HG03442 (cell line): ENCODE results near the gene ABCC4.
A peak's percentile ranks its signal among the peaks of the same experiment; 100 is the strongest.

Source experiments
- ATAC-seq: cut with Tn5 transposase; IDR thresholded peaks from one replicate; pipeline ENCODE4 v1.9.1; 2021; ENCODE audit warnings: mild to moderate bottlenecking, moderate library complexity; ENCODE audit not compliant: unreplicated experiment

ABCC4 gene

GRCh38 chr13:95159458-95159857 lies 141.8 kb downstream of the ABCC4 start:
- ATAC-seq = no peak

DNA sequence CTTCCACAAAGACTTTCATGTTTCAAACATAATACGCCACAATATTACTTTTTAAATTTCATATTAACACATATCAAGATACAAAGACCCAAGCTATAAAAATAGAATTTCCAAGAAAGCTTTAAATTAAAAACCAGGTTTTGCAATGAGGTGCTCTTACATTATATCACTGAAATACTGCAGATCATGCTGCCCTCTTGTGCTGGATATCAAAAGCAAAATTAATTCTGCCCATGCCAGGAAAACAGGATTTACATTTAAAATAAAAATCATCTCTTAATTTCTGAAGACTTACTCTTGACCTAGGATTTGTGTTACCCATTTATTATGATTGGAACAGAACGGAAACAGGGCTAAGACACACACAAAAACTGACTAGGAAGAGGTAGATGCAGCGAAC lies 145.0 kb downstream of the ABCC4 start:
- ATAC-seq = no peak

DNA sequence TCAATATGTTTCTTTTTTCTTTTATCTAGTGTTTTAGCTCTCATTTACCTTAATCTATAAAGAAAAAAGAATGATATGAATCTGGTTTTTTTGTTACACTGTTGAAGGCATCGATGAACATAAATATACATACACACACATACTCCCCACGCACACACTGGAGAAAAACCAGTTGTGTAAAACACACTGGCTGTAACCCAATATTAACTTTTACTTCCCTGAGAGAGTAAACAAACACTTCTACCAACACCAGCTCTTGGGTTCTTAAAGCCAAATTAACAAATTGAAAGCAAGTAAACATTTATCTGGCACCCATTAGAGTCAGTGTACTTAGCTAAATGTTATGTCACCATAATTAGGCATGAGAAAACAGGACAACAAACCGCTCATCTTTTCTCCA lies 145.7 kb downstream of the ABCC4 start:
- no peak for ATAC-seq

DNA sequence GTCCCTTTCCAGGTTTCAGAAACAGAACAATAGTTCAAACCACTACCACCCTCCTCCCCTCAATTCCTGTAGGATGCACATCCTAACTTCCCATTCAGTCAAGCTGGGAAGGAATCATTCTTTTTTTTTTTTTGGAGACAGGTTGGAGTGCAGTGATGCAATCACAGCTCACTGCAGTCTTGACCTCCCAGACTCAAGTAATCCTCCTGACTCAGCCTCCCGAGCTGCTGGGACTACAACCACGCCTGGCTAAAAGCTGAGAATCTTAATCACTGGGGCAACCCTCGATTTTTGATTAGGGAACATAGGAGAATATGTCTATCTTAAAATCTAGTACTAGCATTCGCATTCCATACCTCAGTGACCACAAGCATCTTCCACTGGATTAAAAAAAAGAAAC lies 146.2 kb downstream of the ABCC4 start:
- no peak for ATAC-seq

- no peak for ATAC-seq
These were observed 146.8 kb downstream of the ABCC4 start for GRCh38 chr13:95154413-95154886.

GRCh38 chr13:95153647-95154412 lies 147.4 kb downstream of the ABCC4 start:
- ATAC-seq = no peak

DNA sequence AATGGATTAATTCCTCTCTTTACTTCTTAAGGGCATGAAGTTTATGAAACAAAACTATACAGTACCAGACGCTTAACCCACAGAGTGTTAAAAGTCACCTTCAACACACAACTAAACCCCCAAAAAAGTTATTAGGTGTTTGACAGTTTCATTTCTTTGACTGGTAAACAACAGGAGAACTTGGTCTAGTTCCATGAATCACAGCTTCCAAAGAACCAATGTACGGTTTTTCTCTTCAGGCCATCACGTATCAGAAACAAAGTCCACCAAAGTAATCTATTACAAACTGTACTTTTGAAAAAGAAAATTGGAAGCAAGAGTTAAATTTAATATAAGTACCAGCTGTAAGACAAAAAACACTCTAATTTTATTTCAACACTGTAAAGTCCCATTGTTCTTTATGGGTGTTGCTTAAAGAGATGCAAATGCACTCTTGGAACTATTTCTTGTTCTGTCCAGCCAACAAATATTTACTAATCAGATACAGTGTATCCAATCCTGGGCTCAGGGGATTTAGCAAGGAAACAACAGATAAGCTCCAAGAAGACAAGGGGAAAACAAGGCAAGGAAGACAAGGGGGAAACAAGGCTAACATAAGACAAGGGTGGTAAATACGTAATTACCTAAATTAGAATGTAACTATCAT lies 149.2 kb downstream of the ABCC4 start:
- ATAC-seq = no peak

DNA sequence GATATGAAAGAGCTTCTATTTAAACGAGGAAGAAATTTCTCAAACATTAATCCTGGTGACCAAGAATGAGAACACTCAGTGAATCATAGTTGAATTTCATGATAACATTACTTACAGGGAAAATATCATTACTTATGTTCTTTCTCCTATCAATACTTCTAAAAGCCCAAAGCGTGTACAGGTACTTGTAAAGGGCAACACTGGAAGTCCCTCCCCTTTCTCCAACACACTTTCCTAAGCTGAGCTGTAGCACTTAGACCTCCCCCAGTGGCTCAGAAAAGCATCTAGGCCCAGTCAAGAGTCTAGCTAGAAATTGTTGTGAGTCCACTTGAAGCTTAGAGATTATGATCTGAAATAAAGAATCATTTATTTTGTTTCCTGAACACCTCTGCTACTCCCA lies 150.7 kb downstream of the ABCC4 start:
- ATAC-seq = no peak

DNA sequence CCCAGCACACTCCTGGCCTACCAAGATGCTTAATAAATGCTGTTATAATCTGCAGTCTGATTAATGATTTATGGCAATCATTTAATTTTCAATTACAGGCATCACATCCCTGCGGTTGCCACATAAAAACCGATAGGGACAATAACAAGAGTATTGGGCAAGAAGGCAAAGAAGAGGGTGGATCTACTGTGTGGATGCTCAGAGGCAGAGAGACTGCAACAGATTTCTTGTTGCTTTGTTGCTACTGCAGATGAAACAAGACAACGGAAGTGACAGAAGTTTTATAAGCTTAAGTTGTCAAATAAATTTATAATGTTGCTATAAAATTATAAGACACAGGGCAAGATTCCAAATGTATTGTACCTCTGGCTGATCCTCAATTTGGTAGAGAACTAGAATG lies 154.8 kb downstream of the ABCC4 start:
- no peak for ATAC-seq

DNA sequence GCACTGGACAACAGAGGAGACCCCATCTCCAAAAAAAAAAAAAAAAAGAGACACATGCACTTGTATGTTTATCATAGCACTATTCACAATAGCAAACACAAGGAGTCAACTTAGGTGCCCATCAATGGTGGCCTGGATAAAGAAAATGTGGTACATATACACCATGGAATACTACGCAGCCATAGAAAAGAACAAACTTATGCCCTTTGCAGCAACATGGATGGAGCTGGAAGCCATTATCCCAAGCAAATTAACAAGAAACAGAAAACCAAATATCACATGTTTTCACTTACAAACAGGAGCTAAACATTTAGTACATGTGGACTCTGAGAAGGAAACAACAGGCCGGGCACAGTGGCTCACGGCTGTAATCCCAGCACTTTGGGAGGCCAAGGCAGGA lies 155.7 kb downstream of the ABCC4 start:
- ATAC-seq = no peak

- no peak for ATAC-seq
These were observed 160.7 kb downstream of the ABCC4 start for GRCh38 chr13:95140502-95140901.

GRCh38 chr13:95138876-95139585 lies 162.2 kb downstream of the ABCC4 start:
- no peak for ATAC-seq

DNA sequence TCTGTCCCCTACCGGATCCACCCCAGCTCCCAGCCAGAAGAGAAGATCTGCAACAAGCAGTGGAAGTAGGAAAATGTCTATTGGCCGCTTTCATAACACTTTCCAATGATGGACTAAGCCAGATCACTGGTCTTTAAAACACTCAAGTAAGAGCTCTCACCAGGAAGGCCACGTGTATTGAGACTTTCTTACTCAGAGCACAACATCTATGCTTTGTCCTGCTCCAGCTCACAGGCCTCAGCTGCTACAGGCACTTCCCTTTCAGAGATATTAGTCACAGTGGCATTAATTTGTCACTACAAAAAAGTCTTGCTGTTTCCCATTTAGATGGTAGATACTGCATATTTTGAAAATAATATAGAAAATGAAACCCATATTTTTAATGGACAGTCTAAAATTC lies 164.2 kb downstream of the ABCC4 start:
- ATAC-seq = peak; percentile 97

- ATAC-seq = no peak
These were observed 164.6 kb downstream of the ABCC4 start for GRCh38 chr13:95136638-95137037.

DNA sequence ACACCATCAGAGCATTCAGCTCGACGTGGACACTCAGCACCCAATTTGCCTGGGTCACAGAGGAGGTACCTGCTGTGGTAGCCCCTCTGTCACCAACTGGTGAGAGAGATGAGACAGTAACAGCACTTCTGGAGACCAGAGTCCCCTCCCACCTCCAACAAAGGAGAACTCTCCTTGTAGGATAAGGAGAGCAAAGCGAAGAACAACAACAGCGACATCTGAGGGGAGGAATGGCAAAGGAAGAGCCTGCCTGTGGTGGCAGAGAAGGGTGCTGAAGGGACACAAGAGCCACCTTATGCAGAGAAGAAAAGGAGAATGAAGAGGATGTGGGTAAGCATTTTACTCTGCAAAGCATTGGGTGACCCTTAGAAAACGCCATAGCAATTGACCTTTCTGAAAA lies 167.8 kb downstream of the ABCC4 start:
- ATAC-seq = no peak

GRCh38 chr13:95129004-95129403 lies 172.2 kb downstream of the ABCC4 start:
- no peak for ATAC-seq

DNA sequence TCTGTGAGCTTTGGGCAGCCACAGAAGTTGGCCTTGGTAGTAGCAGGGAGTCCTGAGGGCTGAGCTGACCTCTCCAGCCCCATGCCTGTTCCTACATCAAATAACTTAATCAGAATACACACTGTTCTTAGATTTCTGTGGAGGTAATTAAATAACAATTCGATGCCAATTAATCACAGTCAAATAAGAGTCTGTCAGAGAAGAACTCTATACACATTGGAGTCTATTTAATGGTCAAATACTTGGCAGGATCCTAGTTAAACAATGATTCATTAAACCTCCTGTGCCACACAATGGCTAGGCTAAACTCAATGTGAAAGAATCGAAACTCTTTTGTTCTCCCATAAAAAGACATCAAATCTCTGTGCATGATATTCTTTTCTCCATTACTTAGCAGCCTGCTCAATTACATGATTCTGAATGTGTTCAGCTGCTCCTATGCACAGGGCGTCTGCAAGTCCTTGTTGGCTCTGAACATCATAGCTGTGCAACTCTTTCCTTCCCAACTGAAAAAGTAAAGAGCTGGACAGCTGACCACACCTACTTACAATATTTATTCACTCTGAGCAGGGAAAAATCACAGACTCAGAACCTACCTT lies 173.1 kb downstream of the ABCC4 start:
- no peak for ATAC-seq

DNA sequence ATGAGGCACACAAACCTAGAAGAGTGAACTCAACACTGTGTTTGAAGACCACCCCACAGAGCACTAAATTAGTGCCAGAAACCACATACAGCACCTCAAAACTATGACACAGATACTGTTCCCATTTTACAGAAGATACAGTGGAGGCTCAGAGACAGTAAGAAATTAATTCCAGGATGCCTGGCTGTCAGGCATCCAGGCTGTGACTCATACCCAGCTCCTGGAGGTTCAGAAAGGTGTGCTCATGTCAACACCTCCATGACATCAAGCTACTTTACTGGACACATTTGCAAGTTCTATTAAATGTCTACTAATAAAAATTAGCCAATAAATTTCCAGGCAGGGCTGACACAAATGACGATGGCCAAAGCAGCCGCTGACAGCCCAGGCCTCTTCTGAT lies 176.3 kb downstream of the ABCC4 start:
- ATAC-seq = no peak

GRCh38 chr13:95123726-95124125 lies 177.5 kb downstream of the ABCC4 start:
- no peak for ATAC-seq

DNA sequence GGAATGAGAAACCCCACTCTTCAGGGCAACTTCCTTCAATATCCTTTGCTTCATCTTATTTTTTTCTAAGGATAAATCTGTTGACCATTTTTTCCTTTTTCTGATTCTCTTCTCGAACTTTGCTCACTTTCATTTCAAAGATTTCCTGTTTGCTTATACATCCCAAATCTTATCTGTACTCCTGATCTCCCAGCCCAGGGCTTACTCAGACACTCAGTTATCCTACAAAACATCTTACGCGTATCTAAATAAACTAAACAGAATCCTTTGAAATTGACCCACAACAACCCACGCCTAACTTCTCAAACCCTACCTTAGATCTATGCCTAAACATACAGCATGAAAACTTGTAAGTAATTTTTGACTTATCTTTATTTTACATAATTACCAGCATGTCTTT lies 179.2 kb downstream of the ABCC4 start:
- ATAC-seq = no peak

- ATAC-seq = no peak
These were observed 179.7 kb downstream of the ABCC4 start for GRCh38 chr13:95121516-95121915.

GRCh38 chr13:95120650-95121049 lies 180.6 kb downstream of the ABCC4 start:
- ATAC-seq = no peak
